ENCODE data around the gene SLC9C2.

GRCh38 chr1:173520799-173521198 is 82.1 kb downstream of the SLC9C2 start:
- TF ChIP-seq CTCF (IDR thresholded peaks at IDR 0.05) (no peak), REST (IDR thresholded peaks at IDR 0.05; ENCODE audit: insufficient read depth in 1 of 2, low read depth in 2 of 2, low read length in 1 of 2) (no peak), POLR2AphosphoS5 (IDR thresholded peaks at IDR 0.05; ENCODE audit: low read depth, low read length) (no peak)

Data from Panc1 (cell line).